ENCODE data around the gene ATP5F1D.

GRCh38 chr19:1206150-1206863, 35.2 kb upstream of the ATP5F1D start:
- TF ChIP-seq SUZ12 (IDR thresholded peaks at IDR 0.05; ENCODE audit: extremely low read depth, insufficient read depth, insufficient read length) (no peak), YY1 (IDR thresholded peaks at IDR 0.05; ENCODE audit: insufficient read depth, insufficient read length) (no peak), ZNF274 (IDR thresholded peaks at IDR 0.05; ENCODE audit: low read depth, low read length) (no peak)
